Chondrocyte (in vitro differentiated cells): ENCODE measurements around the gene VSIR. TPM values are rescaled to one million over a fixed set of nuclear protein-coding genes. Genes with fewer than 3 reads are reported as not detected.

ENCODE experiments used
- DNase-seq: peaks from one replicate; pipeline ENCODE4 v3.0.0; 2021; ENCODE audit warnings: mixed read lengths, low spot score
- H3K27ac Mint-ChIP-seq: one replicate; pipeline ENCODE4 v1.8.0; 2021; ENCODE audit warnings: mild to moderate bottlenecking, moderate library complexity, mixed read lengths; ENCODE audit not compliant: unreplicated experiment
- H3K27me3 Mint-ChIP-seq: 2 replicates; pipeline ENCODE4 v1.8.0; 2021; ENCODE audit warnings: low read depth, mixed read lengths
- H3K36me3 Mint-ChIP-seq: 2 replicates; pipeline ENCODE4 v1.8.0; 2021; ENCODE audit warnings: low read depth, mixed read lengths
- H3K4me1 Mint-ChIP-seq: 2 replicates; pipeline ENCODE4 v1.8.0; 2021; ENCODE audit warnings: low read depth, mild to moderate bottlenecking, mixed read lengths
- H3K4me3 Mint-ChIP-seq: one replicate; pipeline ENCODE4 v1.8.0; 2021; ENCODE audit warnings: mild to moderate bottlenecking, moderate library complexity, mixed read lengths; ENCODE audit not compliant: unreplicated experiment
- H3K9me3 Mint-ChIP-seq: 2 replicates; pipeline ENCODE4 v1.8.0; 2021; ENCODE audit warnings: low read depth, mixed read lengths
- total RNA-seq: library from RNA; stranded (reverse); gene quantifications from 3 replicates; pipeline ENCODE4 v1.2.1, GENCODE V29; 2021
- TF ChIP-seq, protein P1 (sequence below): fragments of 200-600 bp; sonication (generic); IDR thresholded peaks from 2 replicates; pipeline ENCODE4 v1.5.0; 2021; ENCODE audit warnings: antibody characterized with exemption, mild to moderate bottlenecking, moderate library complexity

Gene VSIR
- total RNA-seq, 1 donor from 2014 or later, result 1.3 TPM

DNA sequence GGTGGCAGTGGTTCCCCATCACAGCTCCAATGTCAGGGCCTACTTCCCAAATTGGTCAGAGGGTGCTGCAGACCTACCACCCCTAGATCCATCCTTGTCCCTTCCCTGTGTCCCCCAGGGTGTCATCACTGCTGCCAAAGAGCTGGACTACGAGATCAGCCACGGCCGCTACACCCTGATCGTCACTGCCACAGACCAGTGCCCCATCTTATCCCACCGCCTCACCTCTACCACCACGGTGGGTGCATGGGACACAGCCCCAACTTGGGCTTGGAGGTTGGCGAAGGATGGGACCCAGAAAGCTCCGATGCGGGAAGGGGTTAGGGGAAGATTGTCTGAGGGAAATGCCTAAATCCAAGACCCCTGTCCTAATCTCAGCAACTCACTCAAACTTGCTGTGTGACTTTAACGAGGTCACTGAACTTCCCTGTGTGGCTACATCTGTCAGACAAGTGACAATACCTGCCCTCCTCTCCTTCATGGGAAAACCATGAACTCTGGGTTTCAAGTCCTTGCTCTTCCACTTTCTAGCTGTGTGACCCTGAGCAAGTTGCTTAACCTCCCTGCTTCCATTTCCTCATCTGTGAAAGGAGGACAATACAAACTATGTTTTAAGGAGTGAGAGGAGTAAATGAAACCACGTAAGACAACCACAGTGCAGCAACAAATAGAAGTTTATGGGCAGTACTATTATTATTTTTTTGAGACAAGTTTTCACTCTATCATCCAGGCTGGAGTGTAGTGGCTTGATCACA, 4.9 kb upstream of the VSIR start:
- Mint-ChIP-seq H3K36me3 (no peaks in the 10 kb centered on the region), H3K4me3 (no peak overlapping the region), H3K4me1 (peaks cover 10% of the 10 kb centered on the region), H3K9me3 (peaks cover 2% of the 10 kb centered on the region), H3K27ac (no peak overlapping the region), H3K27me3 (peaks cover 24% of the 10 kb centered on the region)
- TF ChIP-seq, protein P1, sequence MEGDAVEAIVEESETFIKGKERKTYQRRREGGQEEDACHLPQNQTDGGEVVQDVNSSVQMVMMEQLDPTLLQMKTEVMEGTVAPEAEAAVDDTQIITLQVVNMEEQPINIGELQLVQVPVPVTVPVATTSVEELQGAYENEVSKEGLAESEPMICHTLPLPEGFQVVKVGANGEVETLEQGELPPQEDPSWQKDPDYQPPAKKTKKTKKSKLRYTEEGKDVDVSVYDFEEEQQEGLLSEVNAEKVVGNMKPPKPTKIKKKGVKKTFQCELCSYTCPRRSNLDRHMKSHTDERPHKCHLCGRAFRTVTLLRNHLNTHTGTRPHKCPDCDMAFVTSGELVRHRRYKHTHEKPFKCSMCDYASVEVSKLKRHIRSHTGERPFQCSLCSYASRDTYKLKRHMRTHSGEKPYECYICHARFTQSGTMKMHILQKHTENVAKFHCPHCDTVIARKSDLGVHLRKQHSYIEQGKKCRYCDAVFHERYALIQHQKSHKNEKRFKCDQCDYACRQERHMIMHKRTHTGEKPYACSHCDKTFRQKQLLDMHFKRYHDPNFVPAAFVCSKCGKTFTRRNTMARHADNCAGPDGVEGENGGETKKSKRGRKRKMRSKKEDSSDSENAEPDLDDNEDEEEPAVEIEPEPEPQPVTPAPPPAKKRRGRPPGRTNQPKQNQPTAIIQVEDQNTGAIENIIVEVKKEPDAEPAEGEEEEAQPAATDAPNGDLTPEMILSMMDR, result no peak
- peak; percentile 62 for DNase-seq

DNA sequence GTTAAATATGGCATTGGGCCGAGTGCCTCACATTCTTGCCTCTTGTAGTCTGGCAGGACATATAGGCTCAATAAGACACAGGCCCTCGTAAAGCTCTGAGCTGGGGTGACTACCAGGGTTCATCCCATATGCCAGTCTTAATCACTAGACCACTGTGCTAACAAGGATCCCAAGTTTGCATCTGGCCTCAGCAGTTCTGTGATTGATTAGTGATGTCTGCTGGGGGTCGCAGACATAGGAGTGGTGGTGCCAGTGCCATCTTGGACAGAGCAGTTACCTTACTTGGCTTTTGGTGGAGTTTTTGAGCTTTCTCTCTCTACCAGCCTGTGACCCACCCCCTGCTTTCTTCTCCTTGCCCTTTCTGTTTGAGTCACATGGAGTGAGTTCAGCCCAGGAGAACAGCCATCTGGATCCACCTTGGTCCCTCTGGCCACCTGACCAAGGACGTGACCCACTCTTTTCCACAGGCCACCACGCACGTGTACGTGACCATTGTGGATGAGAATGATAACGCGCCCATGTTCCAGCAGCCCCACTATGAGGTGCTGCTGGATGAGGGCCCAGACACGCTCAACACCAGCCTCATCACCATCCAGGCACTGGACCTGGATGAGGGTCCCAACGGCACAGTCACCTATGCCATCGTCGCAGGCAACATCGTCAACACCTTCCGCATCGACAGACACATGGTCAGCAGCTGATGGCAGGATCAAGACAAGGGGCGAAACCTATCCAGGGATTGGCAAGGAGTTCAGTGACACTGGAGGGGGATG, 4.1 kb upstream of the VSIR start:
- DNase-seq, result peak; percentile 46
- Mint-ChIP-seq H3K27ac (no peak overlapping the region), H3K9me3 (peaks cover 2% of the 10 kb centered on the region), H3K36me3 (no peaks in the 10 kb centered on the region), H3K27me3 (peaks cover 16% of the 10 kb centered on the region), H3K4me3 (no peak overlapping the region), H3K4me1 (peaks cover 11% of the 10 kb centered on the region)
- TF ChIP-seq, protein P1, result no peak

DNA sequence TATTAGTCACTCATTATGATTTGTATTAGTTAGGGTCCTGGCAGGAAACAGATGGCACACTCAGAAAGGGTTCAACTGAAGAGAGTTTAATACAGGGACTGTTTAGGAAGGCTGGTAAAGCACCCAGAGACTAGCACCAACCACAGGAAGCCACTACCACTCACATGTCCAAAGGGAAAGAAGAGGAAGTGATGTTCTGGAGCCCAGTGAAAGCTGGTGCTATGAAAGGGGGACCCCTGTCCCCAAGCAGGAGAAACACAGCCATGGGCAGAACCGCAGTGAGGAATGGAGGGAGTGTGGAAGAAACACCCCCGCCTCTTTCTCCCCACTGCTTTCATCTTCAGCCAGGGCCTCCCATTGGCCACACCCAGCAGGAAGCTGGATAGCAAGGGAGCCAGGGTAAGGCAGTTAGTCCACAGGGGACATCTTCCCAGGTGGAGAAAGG, 3.2 kb upstream of the VSIR start:
- Mint-ChIP-seq H3K27me3 (peaks cover 13% of the 10 kb centered on the region), H3K9me3 (peaks cover 2% of the 10 kb centered on the region), H3K4me1 (peaks cover 16% of the 10 kb centered on the region), H3K4me3 (no peak overlapping the region), H3K27ac (no peak overlapping the region), H3K36me3 (no peaks in the 10 kb centered on the region)
- TF ChIP-seq, protein P1, result no peak
- peak; percentile 32 for DNase-seq

DNA sequence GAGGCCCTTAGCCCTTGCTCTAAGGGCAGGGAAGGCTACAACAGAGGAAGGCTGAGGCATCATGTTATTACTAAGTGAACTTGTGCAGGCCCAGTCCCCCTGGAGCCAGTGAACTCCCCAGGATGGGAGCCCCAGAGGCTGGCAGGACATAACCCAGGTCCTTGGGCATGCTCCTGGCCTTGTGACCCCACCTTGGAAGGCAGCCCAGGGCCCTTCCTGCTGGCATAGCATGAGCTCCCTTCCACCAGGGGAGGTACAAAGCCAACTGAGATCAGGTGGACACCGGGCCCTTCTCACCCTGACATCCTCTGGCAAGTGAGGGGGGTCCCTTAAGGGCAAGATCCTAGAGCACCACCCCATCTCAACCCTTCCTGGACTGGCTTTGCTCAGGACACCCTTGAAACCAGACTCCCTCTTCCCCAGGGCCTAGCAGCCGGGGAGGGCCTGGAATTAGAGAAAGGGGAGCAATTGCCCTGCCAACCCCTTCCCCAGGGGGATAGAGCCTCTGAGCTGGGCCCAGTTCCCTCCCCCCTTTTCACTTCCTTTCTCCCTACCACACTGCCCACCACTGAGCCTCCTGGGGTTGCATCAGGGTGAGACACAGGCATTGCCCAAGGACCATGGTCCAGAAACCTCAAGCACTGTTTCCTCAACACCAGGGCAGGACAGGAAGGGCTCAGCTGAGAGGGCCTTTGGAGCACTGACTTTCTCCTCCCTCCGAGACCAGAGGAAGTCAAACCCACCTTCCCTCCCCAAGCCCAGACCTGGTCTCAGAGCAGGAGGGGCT, 1.8 kb upstream of the VSIR start:
- peak; percentile 58 for DNase-seq
- Mint-ChIP-seq H3K4me1 (peaks cover 16% of the 10 kb centered on the region), H3K4me3 (no peak overlapping the region), H3K27ac (no peak overlapping the region), H3K27me3 (peaks cover 4% of the 10 kb centered on the region), H3K9me3 (peaks cover 2% of the 10 kb centered on the region), H3K36me3 (no peaks in the 10 kb centered on the region)
- TF ChIP-seq, protein P1, result no peak

DNA sequence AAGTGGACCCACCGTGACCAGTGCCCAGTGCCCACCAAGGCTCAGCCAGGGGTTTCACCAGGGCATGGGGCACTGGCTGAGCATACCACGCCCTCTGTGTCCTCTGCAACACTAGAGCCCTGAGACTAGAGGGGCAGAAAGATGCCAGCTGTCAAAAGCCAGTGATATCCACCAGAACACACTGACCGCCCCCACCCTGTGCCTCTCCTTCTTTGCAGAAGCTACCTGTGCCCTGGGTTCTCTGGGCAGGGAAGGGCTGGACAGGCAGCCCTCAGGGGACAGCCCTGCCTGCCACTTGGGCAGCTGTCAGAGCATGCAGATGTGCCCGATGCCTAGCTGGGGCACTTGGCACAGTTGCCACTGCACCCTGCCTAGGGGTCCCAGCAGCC, 494 bp downstream of the VSIR start:
- peaks cover 3% of the 10 kb centered on the region for H3K27me3 Mint-ChIP-seq
- TF ChIP-seq, protein P1, result no peak
- peaks cover 17% of the 10 kb centered on the region for H3K4me1 Mint-ChIP-seq
- no peak for DNase-seq
- H3K27ac Mint-ChIP-seq, result no peak overlapping the region
- H3K4me3 Mint-ChIP-seq, result peak overlapping the region; percentile 53
- H3K36me3 Mint-ChIP-seq, result no peaks in the 10 kb centered on the region
- H3K9me3 Mint-ChIP-seq, result peaks cover 2% of the 10 kb centered on the region
